Gastrocnemius medialis (tissue), 4 donors: ENCODE measurements around the gene INTS13. TPM values are rescaled to one million over a fixed set of nuclear protein-coding genes. Genes with fewer than 3 reads are reported as not detected.
"Not testable (repeated sequence)": the region's sequence is repeated elsewhere in the genome, so short reads cannot be mapped to it uniquely, and the experiment has no call there.

ENCODE experiments used
- ATAC-seq, 2 donors: fragments of 150-250 bp; one replicate each; pipeline ENCODE4 v1.9.1; 2016
- DNase-seq, 2 donors: peaks; one replicate each; pipeline ENCODE4 v3.0.0-alpha.2; 2019
- H3K27ac ChIP-seq, 4 donors: fragments of 200-600 bp; sonication (generic); 1 replicate in 1 of 4; 2 replicates in 3 of 4; pipeline ENCODE4 v1.5.1; 2016 to 2018; ENCODE audit warnings: mild to moderate bottlenecking in 2 of 4, moderate library complexity in 1 of 4
- H3K27me3 ChIP-seq, 3 donors: fragments of 200-600 bp; sonication (generic) in 2 of 3; 1 replicate in 1 of 3; 2 replicates in 2 of 3; pipeline versions ENCODE4 v1.5.1 to v1.6.0; 2016 to 2019; ENCODE audit warnings: mild to moderate bottlenecking in 1 of 3, moderate library complexity in 1 of 3
- H3K36me3 ChIP-seq, 2 donors: fragments of 200-600 bp; sonication (generic) in 1 of 2; one replicate each; pipeline ENCODE4 v1.5.1; 2017 to 2018
- H3K4me1 ChIP-seq, 2 donors: fragments of 200-600 bp; sonication (generic) in 1 of 2; one replicate each; pipeline ENCODE4 v1.5.1; 2016 to 2017; ENCODE audit warnings: mild to moderate bottlenecking in 2 of 2
- H3K4me3 ChIP-seq, 4 donors: fragments of 200-600 bp; sonication (generic) in 3 of 4; 1 replicate in 1 of 4; 2 replicates in 3 of 4; pipeline ENCODE4 v1.5.1; 2016 to 2019; ENCODE audit warnings: mild to moderate bottlenecking in 2 of 4
- H3K9me3 ChIP-seq, 3 donors: fragments of 200-600 bp; sonication (generic) in 2 of 3; 1 replicate in 1 of 3; 2 replicates in 2 of 3; pipeline ENCODE4 v1.5.1; 2016 to 2019
- CTCF ChIP-seq, 5 experiments: fragments of 450-650 bp in 3 of 5; fragments of 200-600 bp in 2 of 5; sonication (generic) in 2 of 5; IDR thresholded peaks in 4 of 5; conservative IDR thresholded peaks in 1 of 5; 1 replicate in 4 of 5; 2 replicates in 1 of 5; pipeline ENCODE4 v1.5.1; 2016 to 2019; ENCODE audit warnings: antibody characterized with exemption in 5 of 5, mild to moderate bottlenecking in 3 of 5, moderate library complexity in 3 of 5
- POLR2A ChIP-seq, 2 donors: fragments of 450-650 bp; IDR thresholded peaks; one replicate each; pipeline ENCODE4 v1.6.1; 2017; ENCODE audit warnings: antibody characterized with exemption in 2 of 2, mild to moderate bottlenecking in 2 of 2, moderate library complexity in 2 of 2
- in situ Hi-C, 4 donors: fragments of 200-750 bp; cut with MboI; loops; one replicate each; pipeline versions ENCODE4 v1.15.0 to v1.8.0; 2017; ENCODE audit warnings: low sequenced_read_pairs in 4 of 4
- intact Hi-C: fragments of 100-400 bp; cut with DNase I; formaldehyde crosslinking; loops from one replicate; pipeline ENCODE4 v1.15.1; 2023; ENCODE audit warnings: low total_unique reads
- total RNA-seq, 4 donors: library from RNA; depleted of rRNA; stranded (reverse); fragments of >200 nt; gene quantifications; one replicate each; pipeline versions ENCODE4 v1.1.0 to v1.2.3, GENCODE V29; 2016

Gene INTS13
- total RNA-seq, 4 donors from 2014 or later: 21.3 to 39.9 (median 32.7) TPM

- H3K27ac ChIP-seq: no peak overlapping the region
- no peak overlapping the region for H3K4me3 ChIP-seq
- H3K36me3 ChIP-seq: no peaks in the 10 kb centered on the region
- peaks cover 0 to 12% of the 10 kb centered on the region in 2 donors for H3K4me1 ChIP-seq
- H3K9me3 ChIP-seq: no peaks in the 10 kb centered on the region
- TF ChIP-seq POLR2A (IDR thresholded peaks at IDR 0.05) (no peak), CTCF (IDR thresholded peaks at IDR 0.05 in 4 of 5, conservative IDR thresholded peaks at IDR 0.05 in 1 of 5) (no peak)
- in situ Hi-C loops: no loop called here
- ATAC-seq (no peak), DNase-seq (no peak)
- no peaks in the 10 kb centered on the region for H3K27me3 ChIP-seq
- intact Hi-C loops: no loop called here
Observed at GRCh38 chr12:26867080-26867479, 70.7 kb downstream of the INTS13 start.

DNA sequence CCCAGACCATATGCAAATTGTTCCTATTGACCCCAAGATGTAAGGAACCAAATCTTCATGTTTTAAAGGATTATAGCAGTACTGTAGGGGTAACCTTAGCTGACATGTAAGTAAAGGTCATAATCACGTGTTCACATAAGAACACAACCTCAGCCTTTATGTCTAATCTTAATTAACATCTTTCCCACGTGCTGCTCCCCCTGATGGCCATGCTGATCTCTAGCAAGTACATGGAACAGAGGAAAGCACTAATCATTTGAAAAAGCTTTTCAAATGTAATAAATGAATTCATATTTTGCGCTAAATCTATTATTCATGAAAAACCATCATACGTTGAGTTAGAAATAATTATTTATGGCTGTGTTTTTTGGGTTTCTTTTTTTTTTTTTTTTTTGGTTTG lies 74.3 kb downstream of the INTS13 start:
- H3K9me3 ChIP-seq: no peaks in the 10 kb centered on the region
- intact Hi-C loops (no loop called here), in situ Hi-C loops (no loop called here)
- H3K36me3 ChIP-seq: no peaks in the 10 kb centered on the region
- H3K4me1 ChIP-seq: no peaks in the 10 kb centered on the region
- H3K4me3 ChIP-seq: no peak overlapping the region
- ATAC-seq (no peak), DNase-seq (no peak)
- no peaks in the 10 kb centered on the region for H3K27me3 ChIP-seq
- TF ChIP-seq CTCF (IDR thresholded peaks at IDR 0.05 in 4 of 5, conservative IDR thresholded peaks at IDR 0.05 in 1 of 5) (no peak), POLR2A (IDR thresholded peaks at IDR 0.05) (no peak)
- no peak overlapping the region for H3K27ac ChIP-seq

- ATAC-seq, in situ Hi-C loops, H3K4me3 ChIP-seq, H3K27me3 ChIP-seq, DNase-seq, H3K27ac ChIP-seq, intact Hi-C loops, H3K36me3 ChIP-seq, H3K4me1 ChIP-seq, H3K9me3 ChIP-seq: not testable (repeated sequence)
Observed at GRCh38 chr12:26862787-26863186, 75.0 kb downstream of the INTS13 start.

DNA sequence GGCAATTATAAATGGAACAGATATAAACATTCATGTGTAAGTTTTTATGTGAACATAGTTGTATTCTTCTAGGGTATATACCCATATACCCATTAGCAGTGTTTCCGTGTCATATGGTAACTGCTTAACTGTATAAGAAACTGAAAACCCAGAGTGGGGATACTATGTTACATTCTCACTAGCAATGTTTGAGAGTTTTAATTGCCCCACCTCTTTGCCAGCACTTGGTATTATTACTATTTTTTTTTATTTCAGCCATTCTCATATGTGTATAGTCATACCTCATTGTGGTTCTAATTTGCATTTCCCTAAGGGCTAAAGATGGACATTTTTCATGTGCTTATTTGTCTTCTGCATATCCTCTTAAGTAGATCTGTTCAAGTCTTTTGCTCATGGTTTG lies 76.1 kb downstream of the INTS13 start:
- no peak overlapping the region for H3K27ac ChIP-seq
- H3K27me3 ChIP-seq: no peaks in the 10 kb centered on the region
- H3K4me3 ChIP-seq: no peak overlapping the region
- no peak for TF ChIP-seq POLR2A (IDR thresholded peaks at IDR 0.05)
- TF ChIP-seq CTCF (IDR thresholded peaks at IDR 0.05 in 4 of 5, conservative IDR thresholded peaks at IDR 0.05 in 1 of 5): no peak
- intact Hi-C loops (no loop called here), in situ Hi-C loops (no loop called here)
- DNase-seq: no peak
- ATAC-seq: no peak
- no peaks in the 10 kb centered on the region for H3K9me3 ChIP-seq
- H3K36me3 ChIP-seq: no peaks in the 10 kb centered on the region
- no peaks in the 10 kb centered on the region for H3K4me1 ChIP-seq

DNA sequence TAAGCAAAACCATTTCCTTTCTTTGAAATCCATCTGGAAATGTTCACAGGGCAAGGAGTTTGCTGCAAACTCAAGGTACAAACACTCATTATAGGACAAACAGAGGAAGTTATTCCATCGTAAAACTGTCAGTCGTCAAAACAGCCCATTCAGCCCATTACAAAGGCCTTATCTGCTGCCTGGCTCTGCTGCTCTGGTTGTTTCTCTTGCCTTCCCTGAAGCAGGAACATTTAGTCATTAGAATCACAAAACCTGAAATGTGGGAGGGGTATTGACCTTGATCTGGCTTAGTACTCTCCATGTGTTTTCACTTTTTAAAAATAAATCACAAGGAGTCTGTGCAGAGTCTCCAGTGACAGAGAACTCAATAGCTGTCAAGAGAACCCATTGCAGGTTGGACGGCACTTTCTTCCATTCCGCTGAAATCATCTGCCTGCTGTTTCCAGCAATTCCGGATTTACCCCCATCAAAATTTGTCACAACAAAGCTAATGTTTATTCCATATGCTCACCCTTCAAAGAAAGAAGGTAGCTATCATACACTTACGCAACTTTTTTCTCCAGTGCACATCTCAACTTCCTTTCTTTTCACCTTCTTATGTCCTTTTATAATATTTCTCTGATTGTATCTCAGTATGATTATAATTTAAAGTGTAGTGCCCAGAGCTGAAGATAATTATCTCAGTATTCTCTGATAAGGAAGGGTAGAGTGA lies 80.2 kb downstream of the INTS13 start:
- Histone ChIP-seq H3K4me3 (no peak overlapping the region), H3K9me3 (no peaks in the 10 kb centered on the region), H3K27ac (peak overlapping the region in 1 of 4 donors; percentile 47), H3K36me3 (no peaks in the 10 kb centered on the region), H3K4me1 (peaks cover 0 to 6% of the 10 kb centered on the region in 2 donors), H3K27me3 (no peaks in the 10 kb centered on the region)
- DNase-seq: no peak
- no peak for TF ChIP-seq POLR2A (IDR thresholded peaks at IDR 0.05)
- no peak for TF ChIP-seq CTCF (IDR thresholded peaks at IDR 0.05 in 4 of 5, conservative IDR thresholded peaks at IDR 0.05 in 1 of 5)
- in situ Hi-C loops: no loop called here
- intact Hi-C loops: no loop called here
- ATAC-seq: peak in 1 of 2 donors; percentile 52
